SK-N-SH treated with all-trans-retinoic acid at 6 μM for 48 hours (cell line): ENCODE measurements around the gene ECE1.
A peak's percentile ranks its signal among the peaks of the same experiment; 100 is the strongest.

ENCODE experiments used
- ATAC-seq: fragments of 200-7000 bp; cut with Tn5 transposase; 3 replicates; pipeline ENCODE4 v1.9.1; 2020; ENCODE audit warnings: mild to moderate bottlenecking, moderate library complexity
- ARNTL ChIP-seq: fragments of 450-650 bp; formaldehyde crosslinking; IDR thresholded peaks from 2 replicates; pipeline ENCODE4 v1.5.0; 2020; ENCODE audit warnings: low read depth, mild to moderate bottlenecking, moderate library complexity, borderline replicate concordance
- BACH2 ChIP-seq: fragments of 250-450 bp; sonication (Bioruptor Pico); IDR thresholded peaks from 2 replicates; pipeline ENCODE4 v1.9.0; 2021; ENCODE audit warnings: mild to moderate bottlenecking, borderline replicate concordance
- CSDC2 ChIP-seq: fragments of 250-450 bp; sonication (Bioruptor Pico); IDR thresholded peaks from 2 replicates; pipeline ENCODE4 v1.5.0; 2020; ENCODE audit warnings: mild to moderate bottlenecking, moderate library complexity
- ESRRG ChIP-seq: fragments of 250-450 bp; sonication (Bioruptor Pico); IDR thresholded peaks from 2 replicates; pipeline ENCODE4 v1.6.1; 2021; ENCODE audit warnings: mild to moderate bottlenecking
- GLIS3 ChIP-seq: fragments of 250-450 bp; sonication (Bioruptor Pico); IDR thresholded peaks from 2 replicates; pipeline ENCODE4 v1.5.0; 2020; ENCODE audit warnings: mild to moderate bottlenecking, moderate library complexity
- ISL1 ChIP-seq: fragments of 250-450 bp; sonication (Bioruptor Pico); IDR thresholded peaks from 2 replicates; pipeline ENCODE4 v2.1.2; 2022; ENCODE audit warnings: mild to moderate bottlenecking, moderate library complexity
- OSR1 ChIP-seq: fragments of 250-450 bp; sonication (Bioruptor Pico); IDR thresholded peaks from 2 replicates; pipeline ENCODE4 v1.8.0; 2022; ENCODE audit warnings: moderate library complexity, mild to moderate bottlenecking, inconsistent platforms
- PATZ1 ChIP-seq: fragments of 250-450 bp; sonication (Bioruptor Pico); IDR thresholded peaks from 2 replicates; pipeline ENCODE4 v1.8.0; 2020; ENCODE audit warnings: mild to moderate bottlenecking, moderate library complexity, borderline replicate concordance
- PPARA ChIP-seq: fragments of 250-450 bp; sonication (Bioruptor Pico); IDR thresholded peaks from 2 replicates; pipeline ENCODE4 v1.5.0; 2020; ENCODE audit warnings: mild to moderate bottlenecking, borderline replicate concordance
- RARB ChIP-seq: fragments of 250-450 bp; sonication (Bioruptor Pico); IDR thresholded peaks from 2 replicates; pipeline ENCODE4 v1.8.0; 2021; ENCODE audit warnings: mild to moderate bottlenecking, moderate library complexity
- SNAI2 ChIP-seq: fragments of 250-450 bp; sonication (Bioruptor Pico); IDR thresholded peaks from 2 replicates; pipeline ENCODE4 v1.5.0; 2020; ENCODE audit warnings: mild to moderate bottlenecking, moderate library complexity
- TOX ChIP-seq: fragments of 250-450 bp; sonication (Bioruptor Pico); IDR thresholded peaks from 2 replicates; pipeline ENCODE4 v1.8.0; 2021; ENCODE audit warnings: mild to moderate bottlenecking, moderate library complexity, borderline replicate concordance
- TSHZ2 ChIP-seq: fragments of 250-450 bp; sonication (Bioruptor Pico); IDR thresholded peaks from 2 replicates; pipeline ENCODE4 v1.5.0; 2020; ENCODE audit warnings: mild to moderate bottlenecking, moderate library complexity
- ZC3H10 ChIP-seq: fragments of 250-450 bp; sonication (Bioruptor Pico); IDR thresholded peaks from 2 replicates; pipeline ENCODE4 v1.5.1; 2021; ENCODE audit warnings: mild to moderate bottlenecking, moderate library complexity
- ZFP3 ChIP-seq: fragments of 250-450 bp; sonication (Bioruptor Pico); IDR thresholded peaks from 2 replicates; pipeline ENCODE4 v1.5.0; 2020; ENCODE audit warnings: mild to moderate bottlenecking, moderate library complexity
- ZFP30 ChIP-seq: fragments of 450-650 bp; formaldehyde crosslinking; IDR thresholded peaks from 2 replicates; pipeline ENCODE4 v1.5.0; 2022; ENCODE audit warnings: mild to moderate bottlenecking, moderate library complexity
- ZNF565 ChIP-seq: fragments of 450-650 bp; formaldehyde crosslinking; conservative IDR thresholded peaks from 2 replicates; pipeline ENCODE4 v1.5.0; 2020; ENCODE audit warnings: low read depth, mild to moderate bottlenecking, moderate library complexity
- ZNF8 ChIP-seq: fragments of 450-650 bp; formaldehyde crosslinking; IDR thresholded peaks from 2 replicates; pipeline ENCODE4 v1.5.0; 2020; ENCODE audit warnings: mild to moderate bottlenecking, moderate library complexity
- TF ChIP-seq, protein P1 (sequence below): fragments of 250-450 bp; sonication (Bioruptor Pico); IDR thresholded peaks from 2 replicates; pipeline ENCODE4 v1.5.1; 2021; ENCODE audit warnings: mild to moderate bottlenecking, moderate library complexity
- TF ChIP-seq, protein P2 (sequence below): fragments of 250-450 bp; sonication (Bioruptor Pico); IDR thresholded peaks from 2 replicates; pipeline ENCODE4 v1.5.1; 2020; ENCODE audit warnings: low read depth, mild to moderate bottlenecking, moderate library complexity

ECE1 gene

DNA sequence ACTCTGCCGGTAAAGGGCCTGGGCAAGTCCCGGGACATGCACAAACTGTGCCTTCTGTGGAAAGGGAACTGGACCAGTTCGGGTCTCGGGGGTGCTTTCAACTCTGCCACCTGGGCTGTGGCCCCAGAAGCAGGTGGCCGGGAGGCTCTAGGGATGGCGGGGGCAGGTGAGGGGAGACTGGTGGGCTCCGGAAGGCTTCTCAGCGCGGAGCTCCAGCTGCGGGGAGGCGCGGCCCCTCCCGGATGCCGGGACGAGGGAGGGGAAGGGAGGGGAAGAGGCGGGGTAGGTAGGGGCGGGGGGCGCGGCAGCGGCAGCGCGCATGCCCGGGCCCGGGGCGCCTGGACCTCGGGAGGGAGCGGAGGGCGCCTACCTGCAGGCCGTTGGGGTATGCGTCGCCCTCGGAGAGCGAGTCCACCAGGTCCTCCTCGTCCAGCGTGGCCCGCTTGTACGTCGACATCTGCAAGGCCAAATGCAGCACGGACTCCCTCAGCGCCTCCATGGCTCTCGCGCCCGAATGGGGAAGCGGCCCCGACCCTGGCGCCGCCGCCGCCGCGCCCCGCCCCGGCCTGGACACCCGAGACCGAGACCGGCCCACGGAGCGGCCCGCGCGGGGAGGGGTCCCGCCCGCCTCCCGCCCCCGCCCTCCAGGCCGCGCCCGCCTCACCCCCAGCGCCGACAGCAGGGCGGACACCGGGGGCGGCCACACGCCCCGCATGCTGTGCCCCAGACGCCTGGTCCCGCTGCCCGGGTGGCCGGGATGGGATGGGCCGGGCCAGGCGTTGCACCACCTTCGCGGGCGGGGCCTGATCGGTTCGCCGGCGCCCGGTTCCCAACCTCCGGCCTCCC lies at the start of gene ECE1:
Gene ECE1, minus strand, starts transcription at position 764 of the 846 bp plus-strand sequence. Its CDS starts 49 bp downstream, at position 715.
- no peak for TF ChIP-seq ESRRG (CRISPR knock-in tag)
- TF ChIP-seq PPARA (CRISPR knock-in tag): no peak
- no peak for TF ChIP-seq CSDC2 (CRISPR knock-in tag)
- TF ChIP-seq ZNF8: no peak
- no peak for TF ChIP-seq TOX (CRISPR knock-in tag)
- TF ChIP-seq ZNF565 (CRISPR knock-in tag): no peak
- TF ChIP-seq ZFP3 (CRISPR knock-in tag): no peak
- ATAC-seq: peak; percentile 74

DNA sequence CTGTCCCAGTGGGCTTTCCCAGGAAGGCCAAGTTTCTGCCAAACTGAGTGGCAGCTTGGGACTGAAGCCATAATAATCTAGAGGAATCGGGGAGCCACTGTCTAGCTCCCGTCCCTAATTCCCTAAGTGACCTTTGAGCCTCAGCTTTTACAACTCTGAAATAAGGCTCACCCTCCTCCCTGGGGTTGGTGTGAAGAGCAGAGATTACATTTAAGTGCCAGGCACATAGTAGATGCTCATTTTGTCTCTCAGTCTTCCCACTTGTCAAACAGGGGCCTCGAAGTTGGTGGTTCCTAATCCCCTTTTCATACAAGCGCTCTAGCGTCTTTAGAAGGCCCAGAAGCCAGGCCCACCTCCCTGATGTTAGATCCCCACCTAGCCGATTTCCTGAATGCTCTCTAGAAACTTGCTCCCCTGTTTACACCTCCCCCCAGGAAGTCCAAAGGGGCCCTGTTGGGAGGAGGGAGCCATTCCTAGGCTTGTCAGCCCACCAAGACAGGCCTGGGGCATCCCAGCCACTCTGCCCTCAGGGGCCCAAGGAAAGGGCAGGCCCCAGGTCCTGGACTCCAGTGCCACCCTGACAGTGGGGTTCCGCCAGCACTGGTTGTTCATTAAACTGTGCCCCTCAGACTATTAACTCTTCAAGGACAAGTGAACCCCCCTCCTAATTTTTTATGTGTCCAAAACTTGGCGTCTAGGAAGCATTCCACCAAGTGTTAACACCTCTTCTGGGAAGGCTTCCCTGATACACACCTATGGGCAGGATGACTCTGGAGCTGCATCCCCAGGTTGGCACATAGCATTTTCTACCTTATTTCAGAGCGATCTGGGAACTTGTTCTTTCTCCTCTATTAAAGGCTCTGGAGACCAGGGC lies 49.3 kb upstream of the ECE1 start:
- ATAC-seq: no peak

DNA sequence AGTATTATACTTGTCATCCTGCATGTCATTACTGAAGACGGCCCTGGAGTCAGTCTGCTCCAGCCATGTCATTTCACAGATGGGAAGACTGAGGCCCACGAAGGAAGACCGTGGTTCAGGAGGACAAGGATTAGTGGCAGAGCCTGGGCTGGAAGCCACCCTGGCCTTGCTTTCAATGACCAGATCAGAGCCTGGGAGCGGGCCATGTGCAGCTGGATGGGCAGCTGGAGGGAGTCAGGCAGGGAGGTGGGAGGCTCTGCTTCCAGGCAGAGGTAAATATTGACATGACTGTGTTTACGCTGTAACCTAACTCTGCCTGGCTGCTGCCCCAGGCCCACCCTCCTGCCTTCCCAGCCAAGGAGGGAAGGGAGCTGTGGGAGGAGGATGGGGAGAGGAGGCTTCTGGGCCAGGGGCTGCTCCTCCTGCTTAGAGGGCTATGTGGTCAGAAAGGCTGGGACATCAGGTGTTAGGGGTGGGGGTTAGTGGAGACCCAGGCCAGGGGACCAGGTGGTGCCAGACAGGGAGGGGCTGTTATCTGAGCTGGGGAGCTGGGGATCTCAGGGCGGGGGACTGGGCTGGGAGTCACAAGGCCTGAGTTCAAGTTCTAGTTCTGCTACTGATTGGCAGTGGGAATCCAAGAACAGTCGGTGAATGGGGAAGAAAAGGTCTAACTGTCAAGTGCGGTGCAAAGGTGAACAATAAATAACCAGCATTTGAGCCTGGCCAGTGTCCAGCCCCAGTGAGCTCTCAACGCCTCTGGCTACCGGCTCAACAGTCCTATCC lies 48.5 kb upstream of the ECE1 start:
- no peak for ATAC-seq
- TF ChIP-seq, protein P1, sequence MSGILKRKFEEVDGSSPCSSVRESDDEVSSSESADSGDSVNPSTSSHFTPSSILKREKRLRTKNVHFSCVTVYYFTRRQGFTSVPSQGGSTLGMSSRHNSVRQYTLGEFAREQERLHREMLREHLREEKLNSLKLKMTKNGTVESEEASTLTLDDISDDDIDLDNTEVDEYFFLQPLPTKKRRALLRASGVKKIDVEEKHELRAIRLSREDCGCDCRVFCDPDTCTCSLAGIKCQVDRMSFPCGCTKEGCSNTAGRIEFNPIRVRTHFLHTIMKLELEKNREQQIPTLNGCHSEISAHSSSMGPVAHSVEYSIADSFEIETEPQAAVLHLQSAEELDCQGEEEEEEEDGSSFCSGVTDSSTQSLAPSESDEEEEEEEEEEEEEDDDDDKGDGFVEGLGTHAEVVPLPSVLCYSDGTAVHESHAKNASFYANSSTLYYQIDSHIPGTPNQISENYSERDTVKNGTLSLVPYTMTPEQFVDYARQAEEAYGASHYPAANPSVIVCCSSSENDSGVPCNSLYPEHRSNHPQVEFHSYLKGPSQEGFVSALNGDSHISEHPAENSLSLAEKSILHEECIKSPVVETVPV: no peak

More for the DNA sequence above, 49.3 kb upstream of the ECE1 start:
- TF ChIP-seq ISL1 (CRISPR knock-in tag) (no peak), ESRRG (CRISPR knock-in tag) (no peak)

DNA sequence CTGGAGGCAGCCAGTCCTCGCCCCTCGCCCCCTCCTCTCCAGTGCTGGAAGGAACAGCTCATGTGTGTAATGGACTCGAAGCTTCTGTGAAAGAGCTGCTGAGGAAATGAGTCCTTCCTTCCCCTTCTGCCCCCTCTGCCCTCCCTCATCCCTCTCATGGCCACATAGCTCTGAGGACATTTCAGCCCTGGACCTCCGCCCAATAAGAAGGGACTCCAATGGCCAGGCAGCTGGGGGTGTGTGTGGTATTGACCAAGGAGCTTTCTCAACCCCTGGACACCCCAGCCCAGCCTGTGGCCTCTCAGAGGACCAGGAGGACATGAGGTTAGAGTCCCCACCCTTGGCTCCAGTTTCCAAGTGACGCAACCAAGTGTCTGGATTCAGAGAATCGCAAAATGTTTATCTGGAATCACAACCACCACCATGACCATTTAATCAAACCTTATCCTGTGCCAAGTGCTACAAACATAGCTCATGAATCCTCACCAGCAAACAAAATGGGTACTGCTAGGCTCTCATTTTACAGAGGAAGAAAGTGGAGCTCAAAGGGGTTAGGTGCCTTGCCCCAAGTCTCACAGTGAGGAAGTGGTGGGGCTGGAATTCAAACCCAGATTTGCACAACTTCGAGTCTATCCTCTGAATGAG lies 47.8 kb upstream of the ECE1 start:
- no peak for ATAC-seq
- no peak for TF ChIP-seq ZFP3 (CRISPR knock-in tag)
- TF ChIP-seq ISL1 (CRISPR knock-in tag): no peak
- no peak for TF ChIP-seq PPARA (CRISPR knock-in tag)
- no peak for TF ChIP-seq OSR1 (CRISPR knock-in tag)
- TF ChIP-seq PATZ1: no peak
- no peak for TF ChIP-seq ARNTL (CRISPR knock-in tag)
- TF ChIP-seq, protein P2, sequence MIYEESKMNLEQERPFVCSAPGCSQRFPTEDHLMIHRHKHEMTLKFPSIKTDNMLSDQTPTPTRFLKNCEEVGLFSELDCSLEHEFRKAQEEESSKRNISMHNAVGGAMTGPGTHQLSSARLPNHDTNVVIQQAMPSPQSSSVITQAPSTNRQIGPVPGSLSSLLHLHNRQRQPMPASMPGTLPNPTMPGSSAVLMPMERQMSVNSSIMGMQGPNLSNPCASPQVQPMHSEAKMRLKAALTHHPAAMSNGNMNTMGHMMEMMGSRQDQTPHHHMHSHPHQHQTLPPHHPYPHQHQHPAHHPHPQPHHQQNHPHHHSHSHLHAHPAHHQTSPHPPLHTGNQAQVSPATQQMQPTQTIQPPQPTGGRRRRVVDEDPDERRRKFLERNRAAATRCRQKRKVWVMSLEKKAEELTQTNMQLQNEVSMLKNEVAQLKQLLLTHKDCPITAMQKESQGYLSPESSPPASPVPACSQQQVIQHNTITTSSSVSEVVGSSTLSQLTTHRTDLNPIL (CRISPR knock-in tag): no peak
- no peak for TF ChIP-seq RARB (CRISPR knock-in tag)
- TF ChIP-seq CSDC2 (CRISPR knock-in tag): no peak
- no peak for TF ChIP-seq ZNF565 (CRISPR knock-in tag)
- TF ChIP-seq TSHZ2 (CRISPR knock-in tag): no peak
- TF ChIP-seq ZNF8: no peak
- no peak for TF ChIP-seq GLIS3
- no peak for TF ChIP-seq BACH2
- TF ChIP-seq ZFP30 (CRISPR knock-in tag): no peak
- no peak for TF ChIP-seq SNAI2 (CRISPR knock-in tag)
- no peak for TF ChIP-seq ZC3H10 (CRISPR knock-in tag)
